Fibroblast of lung (primary cell): ENCODE measurements around the gene CAMK2B.

Experiments used
- EZH2 ChIP-seq: IDR thresholded peaks from 2 replicates; pipeline ENCODE4 v1.5.1; 2012; ENCODE audit warnings: low read length, control low read depth, mild to moderate bottlenecking; ENCODE audit errors: missing control alignments
- TF ChIP-seq, protein P1 (sequence below), 2 donors: IDR thresholded peaks in 1 of 2; conservative IDR thresholded peaks in 1 of 2; 1 replicate in 1 of 2; 2 replicates in 1 of 2; pipeline ENCODE4 v1.5.1; 2011 to 2012; ENCODE audit warnings: low read length in 2 of 2, control low read depth in 1 of 2, inconsistent platforms in 1 of 2, low read depth in 1 of 2, mild to moderate bottlenecking in 1 of 2

DNA sequence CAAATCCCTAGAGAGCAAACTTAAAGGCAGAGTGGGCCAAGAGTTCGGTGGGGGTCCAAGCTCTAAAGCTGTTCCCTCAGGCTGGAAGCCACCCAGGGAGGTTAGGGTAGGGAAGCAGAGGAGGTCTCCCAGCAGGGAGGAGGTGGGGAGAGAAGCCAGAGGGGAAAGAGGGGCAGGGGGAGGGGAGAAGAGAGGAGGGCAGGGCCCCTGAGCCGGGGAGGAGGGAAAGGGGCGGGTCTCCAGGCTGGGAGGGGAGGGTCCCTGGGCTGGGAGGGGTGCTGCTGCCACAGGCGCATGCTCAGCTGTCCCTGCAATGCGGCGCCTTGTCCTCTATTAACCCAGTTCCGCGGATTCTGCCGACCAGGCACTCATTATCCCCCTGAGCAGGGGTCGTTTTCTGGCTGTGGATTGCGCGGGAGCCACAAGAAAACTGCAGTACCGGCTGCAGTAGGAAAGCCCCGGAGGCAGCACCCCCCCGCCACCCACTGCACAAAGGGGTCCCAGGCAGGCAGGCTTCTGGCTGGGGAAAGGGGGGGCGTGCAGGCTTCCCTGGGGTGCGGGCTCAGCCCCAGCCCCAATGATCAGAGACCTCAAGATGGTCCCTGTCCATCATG, 49.3 kb downstream of the CAMK2B start:
- TF ChIP-seq, protein P1, sequence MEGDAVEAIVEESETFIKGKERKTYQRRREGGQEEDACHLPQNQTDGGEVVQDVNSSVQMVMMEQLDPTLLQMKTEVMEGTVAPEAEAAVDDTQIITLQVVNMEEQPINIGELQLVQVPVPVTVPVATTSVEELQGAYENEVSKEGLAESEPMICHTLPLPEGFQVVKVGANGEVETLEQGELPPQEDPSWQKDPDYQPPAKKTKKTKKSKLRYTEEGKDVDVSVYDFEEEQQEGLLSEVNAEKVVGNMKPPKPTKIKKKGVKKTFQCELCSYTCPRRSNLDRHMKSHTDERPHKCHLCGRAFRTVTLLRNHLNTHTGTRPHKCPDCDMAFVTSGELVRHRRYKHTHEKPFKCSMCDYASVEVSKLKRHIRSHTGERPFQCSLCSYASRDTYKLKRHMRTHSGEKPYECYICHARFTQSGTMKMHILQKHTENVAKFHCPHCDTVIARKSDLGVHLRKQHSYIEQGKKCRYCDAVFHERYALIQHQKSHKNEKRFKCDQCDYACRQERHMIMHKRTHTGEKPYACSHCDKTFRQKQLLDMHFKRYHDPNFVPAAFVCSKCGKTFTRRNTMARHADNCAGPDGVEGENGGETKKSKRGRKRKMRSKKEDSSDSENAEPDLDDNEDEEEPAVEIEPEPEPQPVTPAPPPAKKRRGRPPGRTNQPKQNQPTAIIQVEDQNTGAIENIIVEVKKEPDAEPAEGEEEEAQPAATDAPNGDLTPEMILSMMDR (conservative IDR thresholded peaks at IDR 0.05 in 1 of 2, IDR thresholded peaks at IDR 0.05 in 1 of 2; ENCODE audit: low read depth in 1 of 2, low read length in 2 of 2): no peak
- TF ChIP-seq EZH2: no peak
